Neural cell (in vitro differentiated cells): ENCODE data around the gene SNRNP27. TPM values are rescaled to one million over a fixed set of nuclear protein-coding genes. Genes with fewer than 3 reads are reported as not detected.

ENCODE experiments used
- H2AFZ ChIP-seq: fragments of 200-600, 300-800 bp; sonication (generic), shearing (Covaris generic); 2 replicates; pipeline ENCODE4 v1.6.0; 2014; ENCODE audit warnings: low read depth, mild to moderate bottlenecking, antibody characterized with exemption, low read length, moderate library complexity
- H3F3A ChIP-seq: fragments of 200-600 bp; shearing (Covaris generic); 2 replicates; pipeline ENCODE4 v1.6.1; 2016; ENCODE audit warnings: mild to moderate bottlenecking, moderate library complexity, mixed read lengths, antibody characterized with exemption, low read length; ENCODE audit not compliant: insufficient read depth, poor library complexity, severe bottlenecking
- H3K27ac ChIP-seq: fragments of 200-600, 300-800 bp; sonication (generic), shearing (Covaris generic); 2 replicates; pipeline ENCODE4 v1.5.1; 2014; ENCODE audit warnings: mild to moderate bottlenecking, low read length, moderate library complexity
- H3K27me3 ChIP-seq: fragments of 300-800, 200-600 bp; sonication (generic), shearing (Covaris generic); 2 replicates; pipeline ENCODE4 v1.6.0; 2014; ENCODE audit warnings: mild to moderate bottlenecking, low read depth, low read length, moderate library complexity; ENCODE audit not compliant: insufficient read depth
- H3K36me3 ChIP-seq: fragments of 300-800, 200-600 bp; sonication (generic), shearing (Covaris generic); 2 replicates; pipeline ENCODE4 v1.5.1; 2014; ENCODE audit warnings: mild to moderate bottlenecking, antibody characterized with exemption, low read length, moderate library complexity; ENCODE audit not compliant: insufficient read depth
- H3K4me2 ChIP-seq: fragments of 300-800, 200-600 bp; sonication (generic), shearing (Covaris generic); 2 replicates; pipeline ENCODE4 v1.6.0; 2014; ENCODE audit warnings: mild to moderate bottlenecking, low read length
- H3K4me3 ChIP-seq: fragments of 300-800, 200-600 bp; sonication (generic), shearing (Covaris generic); 2 replicates; pipeline ENCODE4 v1.5.1; 2014; ENCODE audit warnings: mild to moderate bottlenecking, low read length, moderate library complexity
- H3K79me2 ChIP-seq: fragments of 200-600 bp; shearing (Covaris generic); replicated peaks from 2 replicates; pipeline ENCODE4 v1.6.0; 2014; ENCODE audit warnings: mild to moderate bottlenecking, low read length, moderate library complexity; ENCODE audit not compliant: insufficient read depth
- H3K9ac ChIP-seq: fragments of 300-800, 200-600 bp; sonication (generic), shearing (Covaris generic); 2 replicates; pipeline ENCODE4 v1.6.1; 2016; ENCODE audit warnings: mild to moderate bottlenecking, low read length, mixed read lengths
- H3K9me2 ChIP-seq: fragments of 200-600 bp; shearing (Covaris generic); 2 replicates; pipeline ENCODE4 v1.6.1; 2016; ENCODE audit warnings: mild to moderate bottlenecking, low read length, mixed read lengths; ENCODE audit not compliant: insufficient read depth
- H3K9me3 ChIP-seq: fragments of 200-600, 300-800 bp; sonication (generic), shearing (Covaris generic); 2 replicates; pipeline ENCODE4 v1.6.1; 2016; ENCODE audit warnings: mild to moderate bottlenecking, mixed run types, low read length, moderate library complexity, mixed read lengths
- H4K20me1 ChIP-seq: fragments of 200-600 bp; shearing (Covaris generic); 2 replicates; pipeline ENCODE4 v1.6.1; 2016; ENCODE audit warnings: mild to moderate bottlenecking, mixed run types; ENCODE audit not compliant: insufficient read depth
- CTCF ChIP-seq: fragments of 450-650 bp; IDR thresholded peaks from 2 replicates; pipeline ENCODE4 v1.5.1; 2014; ENCODE audit warnings: antibody characterized with exemption, mild to moderate bottlenecking, moderate library complexity; ENCODE audit not compliant: poor library complexity, severe bottlenecking
- EP300 ChIP-seq: fragments of 450-650 bp; conservative IDR thresholded peaks from 2 replicates; pipeline ENCODE4 v1.6.1; 2014; ENCODE audit warnings: antibody characterized with exemption, mild to moderate bottlenecking, moderate library complexity; ENCODE audit not compliant: poor library complexity, severe bottlenecking
- EZH2 ChIP-seq: fragments of 200-600, 300-800 bp; shearing (Covaris generic), sonication (generic); IDR thresholded peaks from 2 replicates; pipeline ENCODE4 v1.6.1; 2014; ENCODE audit warnings: antibody characterized with exemption, low read length, borderline replicate concordance, mild to moderate bottlenecking; ENCODE audit not compliant: insufficient read depth, poor library complexity, severe bottlenecking
- MXI1 ChIP-seq: fragments of 450-650 bp; conservative IDR thresholded peaks from 2 replicates; pipeline ENCODE4 v1.6.1; 2014; ENCODE audit warnings: antibody characterized with exemption, mild to moderate bottlenecking; ENCODE audit not compliant: poor library complexity, severe bottlenecking
- POLR2AphosphoS5 ChIP-seq: IDR thresholded peaks from 2 replicates; pipeline ENCODE4 v1.6.1; 2012
- RAD21 ChIP-seq: fragments of 450-650 bp; conservative IDR thresholded peaks from 2 replicates; pipeline ENCODE4 v1.6.1; 2014; ENCODE audit warnings: antibody characterized with exemption, mild to moderate bottlenecking, moderate library complexity
- REST ChIP-seq: IDR thresholded peaks from 2 replicates; pipeline ENCODE4 v1.6.1; 2012; ENCODE audit warnings: borderline replicate concordance
- SMC3 ChIP-seq: fragments of 450-650 bp; conservative IDR thresholded peaks from 2 replicates; pipeline ENCODE4 v1.6.1; 2014; ENCODE audit warnings: antibody characterized with exemption, mild to moderate bottlenecking, moderate library complexity; ENCODE audit not compliant: poor library complexity
- TAF1 ChIP-seq: IDR thresholded peaks from 2 replicates; pipeline ENCODE4 v1.6.1; 2012; ENCODE audit warnings: low read depth
- polyA plus RNA-seq: library from polyadenylated mRNA; depleted of rRNA; stranded (reverse); fragments of >200 nt; gene quantifications from 2 replicates; pipeline ENCODE4 v1.2.3, GENCODE V29; 2014

SNRNP27 gene
- polyA plus RNA-seq, 1 donor from 2014 or later: 90.7 TPM

GRCh38 chr2:69943843-69944525 is 50.2 kb downstream of the SNRNP27 start:
- TF ChIP-seq TAF1: no peak
- no peak for TF ChIP-seq MXI1
- TF ChIP-seq EZH2: no peak
- no peak for TF ChIP-seq RAD21
- no peak for TF ChIP-seq REST
- no peak for TF ChIP-seq EP300
- TF ChIP-seq CTCF: no peak
- no peak for TF ChIP-seq POLR2AphosphoS5
- no peak for TF ChIP-seq SMC3
- H3K4me3 ChIP-seq: no peak overlapping the region
- no peaks in the 10 kb centered on the region for H3K9me2 ChIP-seq
- no peaks in the 10 kb centered on the region for H3K9me3 ChIP-seq
- no peak overlapping the region for H2AFZ ChIP-seq
- no peaks in the 10 kb centered on the region for H3K27me3 ChIP-seq
- no peaks in the 10 kb centered on the region for H3K79me2 ChIP-seq
- no peak overlapping the region for H3K9ac ChIP-seq
- no peaks in the 10 kb centered on the region for H3F3A ChIP-seq
- peaks cover 1% of the 10 kb centered on the region for H3K36me3 ChIP-seq
- H3K4me2 ChIP-seq: no peak overlapping the region
- H3K27ac ChIP-seq: no peak overlapping the region
- H4K20me1 ChIP-seq: no peaks in the 10 kb centered on the region

GRCh38 chr2:69944756-69945155 is 51.0 kb downstream of the SNRNP27 start:
- H3K27ac ChIP-seq: no peak overlapping the region
- no peaks in the 10 kb centered on the region for H3K9me3 ChIP-seq
- H3K9ac ChIP-seq: no peak overlapping the region
- TF ChIP-seq POLR2AphosphoS5 (no peak), TAF1 (no peak), CTCF (no peak), EP300 (no peak), MXI1 (no peak)
- H3F3A ChIP-seq: no peaks in the 10 kb centered on the region
- H3K4me2 ChIP-seq: no peak overlapping the region
- H3K79me2 ChIP-seq: no peaks in the 10 kb centered on the region
- H3K27me3 ChIP-seq: no peaks in the 10 kb centered on the region
- H3K36me3 ChIP-seq: no peaks in the 10 kb centered on the region
- H3K9me2 ChIP-seq: no peaks in the 10 kb centered on the region
- H3K4me3 ChIP-seq: no peak overlapping the region
- no peaks in the 10 kb centered on the region for H4K20me1 ChIP-seq
- no peak overlapping the region for H2AFZ ChIP-seq
